SJCRH30 (cell line): Measurements from ENCODE around the gene PRR36. TPM values are rescaled to one million over a fixed set of nuclear protein-coding genes. Genes with fewer than 3 reads are reported as not detected.
A peak's percentile ranks its signal among the peaks of the same experiment; 100 is the strongest.

Experiments used
- DNase-seq, 2 experiments: peaks; one replicate each; pipeline ENCODE4 v3.0.0-alpha.2; 2015 to 2020
- H3K27ac ChIP-seq: fragments of 250-450 bp; sonication (Bioruptor Pico); 2 replicates; pipeline ENCODE4 v1.5.1; 2020; ENCODE audit warnings: mild to moderate bottlenecking, moderate library complexity
- H3K27me3 ChIP-seq: fragments of 250-450 bp; sonication (Bioruptor Pico); 2 replicates; pipeline ENCODE4 v1.5.1; 2020; ENCODE audit warnings: mild to moderate bottlenecking, moderate library complexity
- H3K36me3 ChIP-seq: fragments of 250-450 bp; sonication (Bioruptor Pico); 2 replicates; pipeline ENCODE4 v1.5.1; 2020; ENCODE audit warnings: mild to moderate bottlenecking, moderate library complexity
- H3K4me1 ChIP-seq: fragments of 250-450 bp; sonication (Bioruptor Pico); 2 replicates; pipeline ENCODE4 v1.5.1; 2020; ENCODE audit warnings: mild to moderate bottlenecking, moderate library complexity
- H3K4me3 ChIP-seq: fragments of 250-450 bp; sonication (Bioruptor Pico); 2 replicates; pipeline ENCODE4 v1.5.1; 2020; ENCODE audit warnings: mild to moderate bottlenecking, moderate library complexity
- H3K9me3 ChIP-seq: fragments of 250-450 bp; sonication (Bioruptor Pico); replicated peaks from 2 replicates; pipeline ENCODE4 v1.5.1; 2020; ENCODE audit warnings: mild to moderate bottlenecking, moderate library complexity
- total RNA-seq: library from RNA; depleted of rRNA; stranded (reverse); fragments of >200 nt; shearing (Covaris generic); gene quantifications from 2 replicates; pipeline ENCODE4 v1.2.3, GENCODE V29; 2014

Gene PRR36
- total RNA-seq, 1 experiment from 2014 or later: not detected

- Histone ChIP-seq H3K27me3 (no peaks in the 10 kb centered on the region; the same call in 1 of the 2 replicates), H3K4me1 (no peaks in the 10 kb centered on the region), H3K4me3 (peak overlapping the region; percentile 25), H3K36me3 (no peaks in the 10 kb centered on the region; the same call in 1 of the 2 replicates), H3K27ac (no peak overlapping the region), H3K9me3 (no peaks in the 10 kb centered on the region)
- no peak for DNase-seq
Observed at GRCh38 chr19:7916103-7916954, 42.1 kb upstream of the PRR36 start.

- no peaks in the 10 kb centered on the region for H3K4me1 ChIP-seq
- no peak overlapping the region for H3K4me3 ChIP-seq
- H3K36me3 ChIP-seq: no peaks in the 10 kb centered on the region; the same call in 1 of the 2 replicates
- no peaks in the 10 kb centered on the region; the same call in 1 of the 2 replicates for H3K27me3 ChIP-seq
- H3K9me3 ChIP-seq: no peaks in the 10 kb centered on the region
- no peak for DNase-seq
- no peak overlapping the region for H3K27ac ChIP-seq
Observed at GRCh38 chr19:7915250-7916102, 41.3 kb upstream of the PRR36 start.

- no peak within 1 kb of the TSS for H3K27ac ChIP-seq
- no peaks in the 10 kb centered on the region; the same call in 1 of the 2 replicates for H3K36me3 ChIP-seq
- no peaks in the 10 kb centered on the region for H3K4me1 ChIP-seq
- DNase-seq: no peak
- H3K4me3 ChIP-seq: no peak within 1 kb of the TSS
- no peaks in the 10 kb centered on the region for H3K9me3 ChIP-seq
- no peaks in the 10 kb centered on the region; the same call in 1 of the 2 replicates for H3K27me3 ChIP-seq
Observed at GRCh38 chr19:7914598-7915045, 40.4 kb upstream of the PRR36 start, which contains the start of gene TGFBR3L. TSS of gene TGFBR3L (plus strand) at chr19:7914830.

GRCh38 chr19:7914099-7914498, 39.9 kb upstream of the PRR36 start:
- no peak for DNase-seq
- H3K36me3 ChIP-seq: no peaks in the 10 kb centered on the region; the same call in 1 of the 2 replicates
- H3K4me3 ChIP-seq: no peak overlapping the region
- H3K9me3 ChIP-seq: no peaks in the 10 kb centered on the region
- no peak overlapping the region for H3K27ac ChIP-seq
- no peaks in the 10 kb centered on the region; the same call in 1 of the 2 replicates for H3K27me3 ChIP-seq
- H3K4me1 ChIP-seq: no peaks in the 10 kb centered on the region

- Histone ChIP-seq H3K27ac (no peak overlapping the region), H3K9me3 (no peaks in the 10 kb centered on the region), H3K4me3 (no peak overlapping the region), H3K4me1 (no peaks in the 10 kb centered on the region), H3K36me3 (no peaks in the 10 kb centered on the region; the same call in 1 of the 2 replicates), H3K27me3 (no peaks in the 10 kb centered on the region; the same call in 1 of the 2 replicates)
- DNase-seq: no peak
Observed at GRCh38 chr19:7913652-7914051, 39.5 kb upstream of the PRR36 start.

- H3K4me3 ChIP-seq: no peak overlapping the region
- no peaks in the 10 kb centered on the region for H3K4me1 ChIP-seq
- no peak for DNase-seq
- no peaks in the 10 kb centered on the region; the same call in 1 of the 2 replicates for H3K36me3 ChIP-seq
- no peaks in the 10 kb centered on the region; the same call in 1 of the 2 replicates for H3K27me3 ChIP-seq
- H3K9me3 ChIP-seq: no peaks in the 10 kb centered on the region
- no peak overlapping the region for H3K27ac ChIP-seq
Observed at GRCh38 chr19:7912697-7913564, 38.7 kb upstream of the PRR36 start.

GRCh38 chr19:7912144-7912696, 38.0 kb upstream of the PRR36 start:
- Histone ChIP-seq H3K9me3 (no peaks in the 10 kb centered on the region), H3K4me3 (no peak overlapping the region), H3K27ac (no peak overlapping the region), H3K4me1 (no peaks in the 10 kb centered on the region), H3K27me3 (no peaks in the 10 kb centered on the region; the same call in 1 of the 2 replicates), H3K36me3 (no peaks in the 10 kb centered on the region; the same call in 1 of the 2 replicates)
- no peak for DNase-seq

- Histone ChIP-seq H3K27me3 (no peaks in the 10 kb centered on the region; the same call in 1 of the 2 replicates), H3K36me3 (no peaks in the 10 kb centered on the region; the same call in 1 of the 2 replicates), H3K9me3 (no peaks in the 10 kb centered on the region), H3K4me1 (no peaks in the 10 kb centered on the region), H3K4me3 (no peak overlapping the region), H3K27ac (no peak overlapping the region)
- no peak for DNase-seq
Observed at GRCh38 chr19:7911508-7912143, 37.4 kb upstream of the PRR36 start.

GRCh38 chr19:7910321-7911161, 36.4 kb upstream of the PRR36 start:
- Histone ChIP-seq H3K9me3 (no peaks in the 10 kb centered on the region), H3K4me1 (no peaks in the 10 kb centered on the region), H3K27ac (no peak overlapping the region), H3K36me3 (no peaks in the 10 kb centered on the region; the same call in 1 of the 2 replicates), H3K27me3 (no peaks in the 10 kb centered on the region; the same call in 1 of the 2 replicates), H3K4me3 (no peak overlapping the region)
- no peak for DNase-seq

- H3K9me3 ChIP-seq: no peaks in the 10 kb centered on the region
- H3K4me3 ChIP-seq: no peak overlapping the region
- H3K4me1 ChIP-seq: no peaks in the 10 kb centered on the region
- H3K27me3 ChIP-seq: no peaks in the 10 kb centered on the region
- DNase-seq: no peak
- H3K36me3 ChIP-seq: no peaks in the 10 kb centered on the region; the same call in 1 of the 2 replicates
- no peak overlapping the region for H3K27ac ChIP-seq
Observed at GRCh38 chr19:7909471-7910067, 35.4 kb upstream of the PRR36 start.

- H3K9me3 ChIP-seq: no peaks in the 10 kb centered on the region
- no peak for DNase-seq
- no peaks in the 10 kb centered on the region; the same call in 1 of the 2 replicates for H3K36me3 ChIP-seq
Observed at GRCh38 chr19:7908742-7909461, 34.7 kb upstream of the PRR36 start.

More at GRCh38 chr19:7908742-7909461, 34.7 kb upstream of the PRR36 start:
- Histone ChIP-seq H3K4me3 (no peak overlapping the region), H3K27me3 (no peaks in the 10 kb centered on the region), H3K27ac (no peak overlapping the region), H3K4me1 (no peaks in the 10 kb centered on the region)
